Heart right ventricle (tissue), 16 donors: ENCODE measurements around the gene PLCG1. TPM values are rescaled to one million over a fixed set of nuclear protein-coding genes. Genes with fewer than 3 reads are reported as not detected.

Experiments used
- ATAC-seq, 8 donors: fragments of 200-7000 bp; cut with Tn5 transposase; one replicate each; pipeline ENCODE4 v1.9.1; 2020; ENCODE audit warnings: mild to moderate bottlenecking in 8 of 8, moderate library complexity in 8 of 8, moderate number of reproducible peaks in 1 of 8
- DNase-seq, 2 donors: peaks; one replicate each; pipeline ENCODE4 v3.0.0-alpha.2; 2020
- H3K27ac ChIP-seq, 10 donors: fragments of 200-600 bp; sonication (generic) in 2 of 10; one replicate each; pipeline versions ENCODE4 v1.5.0 to v1.8.0; 2020 to 2022; ENCODE audit warnings: mild to moderate bottlenecking in 3 of 10
- H3K27me3 ChIP-seq, 7 donors: fragments of 200-600 bp; one replicate each; pipeline ENCODE4 v1.8.0; 2021 to 2022; ENCODE audit warnings: mild to moderate bottlenecking in 2 of 7
- H3K36me3 ChIP-seq, 9 donors: fragments of 200-600 bp; sonication (generic) in 1 of 9; one replicate each; pipeline versions ENCODE4 v1.5.0 to v1.8.0; 2020 to 2022; ENCODE audit warnings: mild to moderate bottlenecking in 2 of 9
- H3K4me1 ChIP-seq, 9 donors: fragments of 200-600 bp; sonication (generic) in 1 of 9; one replicate each; pipeline versions ENCODE4 v1.5.0 to v1.8.0; 2020 to 2022; ENCODE audit warnings: mild to moderate bottlenecking in 4 of 9
- H3K4me3 ChIP-seq, 10 donors: fragments of 200-600 bp; sonication (generic) in 2 of 10; one replicate each; pipeline versions ENCODE4 v1.5.0 to v1.8.0; 2020 to 2022; ENCODE audit warnings: mild to moderate bottlenecking in 7 of 10, moderate library complexity in 2 of 10
- H3K9me3 ChIP-seq, 11 donors: fragments of 200-600 bp in 10 of 11; sonication (generic) in 2 of 11; one replicate each; pipeline versions ENCODE4 v1.5.0 to v1.8.0; 2013 to 2022; ENCODE audit warnings: mild to moderate bottlenecking in 2 of 11, control low read depth in 1 of 11, moderate library complexity in 1 of 11
- CTCF ChIP-seq, 9 donors: fragments of 200-600 bp; sonication (generic) in 2 of 9; IDR thresholded peaks; one replicate each; pipeline versions ENCODE4 v1.5.0 to v1.8.0; 2021 to 2022; ENCODE audit warnings: antibody characterized with exemption in 9 of 9, mild to moderate bottlenecking in 5 of 9, moderate library complexity in 1 of 9
- WGBS, 2 donors: extraction: QIAGEN DNeasy Blood & Tissue Kit; methylation state at CpG; one replicate each; pipeline ENCODE4 v1.1.7; 2013; ENCODE audit warnings: inconsistent platforms in 1 of 2; 5-methylcytosine and 5-hydroxymethylcytosine counted together
- intact Hi-C, 10 donors: fragments of 100-400 bp; cut with DNase I; formaldehyde crosslinking; loops; one replicate each; pipeline versions ENCODE4 v1.11.1 to v1.14.2; 2022
- long read RNA-seq, 3 donors: library from polyadenylated mRNA; unstranded; transcript quantifications; one replicate each; pipeline ENCODE4 v2.0.0, GENCODE V29; 2020 to 2021
- polyA plus RNA-seq, 2 donors: library from polyadenylated mRNA; stranded (reverse); fragments of 200-250 nt; gene quantifications; one replicate each; pipeline ENCODE4 v1.2.3, GENCODE V29; 2013
- total RNA-seq, 10 donors: library from RNA; stranded (reverse); fragmentation: NEBNext Ultra II Directional in 3 of 10; extraction: Animal tissue kit (Norgen Biotek cat#: 25700) in 3 of 10; gene quantifications; one replicate each; pipeline versions ENCODE4 v1.2.1 to v1.2.4, GENCODE V29; 2021 to 2023
- donor health status: Arrhythmogenic right ventricular cardiomyopathy.
- donor health status: ischemic (EF 13 %, LVEDD 7.1; RV severe dilation, severe dysfunction).
- donor health status: healthy with polysubstance abuse.
- donor health status: DM: no; HTN: yes; CAD: no.
- donor health status: DM: no; HTN: no; CAD: no.
- donor health status: ischemic (EF 25% LVEDD 6.9; RV normal size, moderate dysfunction).
- donor health status: ischemic (EF 25% LVEDD 5.7; RV mildly dilated, moderate dysfunction).
- donor health status: healthy.
- donor health status: DM: yes; HTN: yes; CAD: no.
- donor health status: Ischemic cardiomyopathy.
- donor health status: ischemic (EF 35%, LVEDD 5.7; RV mildly dilated, moderate dysfunction).
- donor health status: nonischemic (EF 11% LVEDD 7.7; RV severe dilation, severe dysfunction).
- donor health status: DM: yes; HTN: yes; CAD: no.
- donor health status: PGD.
- donor health status: ischemic (EF 29% LVEDD 5.4; RV normal size, mild dysfunction).
- donor health status: nonischemic (EF 23%, LVEDD 6.1; RV moderate dilation, normal function).

The PLCG1 gene
- total RNA-seq (10 to 100 TPM; 36.6 to 63.6 (median 47.9) TPM), polyA plus RNA-seq (10 to 100 TPM; 38.8 to 81.7 TPM)
- long read RNA-seq, donor 1, partial matches to known transcripts = 3 of 5 reads
- long read RNA-seq, donor 1, other reads (novel, unspliced or antisense) = 2 of 5 reads
- long read RNA-seq, donor 2, partial matches to known transcripts = 5 of 12 reads
- long read RNA-seq, donor 2, other reads (novel, unspliced or antisense) = 7 of 12 reads
- long read RNA-seq, donor 3, full-length matches to known transcripts = 5 of 30 reads
- long read RNA-seq, donor 3, partial matches to known transcripts = 16 of 30 reads
- long read RNA-seq, donor 3, other reads (novel, unspliced or antisense) = 9 of 30 reads

- Histone ChIP-seq H3K9me3 (no peaks in the 10 kb centered on the region), H3K27me3 (peaks cover 0 to 9% (median 0%) of the 10 kb centered on the region in 7 donors), H3K27ac (peak within 1 kb of the TSS; percentile 90 to 100 (median 98)), H3K36me3 (no peaks in the 10 kb centered on the region), H3K4me1 (peaks cover 21 to 58% (median 50%) of the 10 kb centered on the region in 9 donors), H3K4me3 (peak within 1 kb of the TSS; percentile 71 to 99 (median 94))
- 0% methylated on average over 78 to 121 of the region's 121 CpGs for WGBS, 2 donors
- intact Hi-C loops = loop anchor here in 7 of 10 donors (2.0 to 10.0 kb wide), 12 partner anchors 35 to 278 kb away; partner anchors contain the start of gene LPIN3 (in 2 of the 7)
- peak; percentile 91 to 93 for DNase-seq
- TF ChIP-seq CTCF (IDR thresholded peaks at IDR 0.05) = no peak
- peak; percentile 83 to 90 (median 86) for ATAC-seq
These were observed at the start of gene PLCG1 for GRCh38 chr20:41136680-41137613. Gene PLCG1 (plus strand): TSS chr20:41137543. CDS start chr20:41137642, 99 bp downstream.

GRCh38 chr20:41087777-41088176 lies 49.6 kb upstream of the PLCG1 start:
- no peaks in the 10 kb centered on the region for H3K9me3 ChIP-seq
- H3K4me3 ChIP-seq = no peak overlapping the region
- DNase-seq (no peak), ATAC-seq (no peak)
- peaks cover 0 to 12% (median 0%) of the 10 kb centered on the region in 9 donors for H3K4me1 ChIP-seq
- no peak overlapping the region for H3K27ac ChIP-seq
- no peaks in the 10 kb centered on the region for H3K27me3 ChIP-seq
- H3K36me3 ChIP-seq = peaks cover 0 to 96% (median 37%) of the 10 kb centered on the region in 9 donors
- 95 to 98% methylated on average over 3 of the region's 3 CpGs for WGBS, 2 donors
- TF ChIP-seq CTCF (IDR thresholded peaks at IDR 0.05) = no peak
- intact Hi-C loops = no loop called here

GRCh38 chr20:41089555-41089954 lies 47.8 kb upstream of the PLCG1 start:
- intact Hi-C loops = no loop called here
- peaks cover 0 to 18% (median 0%) of the 10 kb centered on the region in 9 donors for H3K4me1 ChIP-seq
- WGBS, 2 donors = 95 to 96% methylated on average over 3 of the region's 3 CpGs
- H3K27ac ChIP-seq = no peak overlapping the region
- TF ChIP-seq CTCF (IDR thresholded peaks at IDR 0.05) = no peak
- no peaks in the 10 kb centered on the region for H3K27me3 ChIP-seq
- ATAC-seq = no peak
- peaks cover 0 to 95% (median 45%) of the 10 kb centered on the region in 9 donors for H3K36me3 ChIP-seq
- H3K9me3 ChIP-seq = no peaks in the 10 kb centered on the region
- no peak overlapping the region for H3K4me3 ChIP-seq
- no peak for DNase-seq

- intact Hi-C loops = loop anchor here in 3 of 10 donors (5.0 kb wide), 4 partner anchors 100 to 125 kb away; no protein-coding TSS in a partner anchor
- DNase-seq (no peak), ATAC-seq (no peak)
- H3K27ac ChIP-seq = no peak overlapping the region
- H3K36me3 ChIP-seq = peaks cover 0 to 94% (median 38%) of the 10 kb centered on the region in 9 donors
- 88 to 89% methylated on average over 4 of the region's 4 CpGs for WGBS, 2 donors
- no peaks in the 10 kb centered on the region for H3K27me3 ChIP-seq
- no peak for TF ChIP-seq CTCF (IDR thresholded peaks at IDR 0.05)
- H3K4me1 ChIP-seq = peaks cover 0 to 15% (median 0%) of the 10 kb centered on the region in 9 donors
- H3K9me3 ChIP-seq = no peaks in the 10 kb centered on the region
- no peak overlapping the region for H3K4me3 ChIP-seq
These were observed 45.4 kb upstream of the PLCG1 start for GRCh38 chr20:41091927-41092326.
